ENCODE results near the gene LIPE. TPM values are rescaled to one million over a fixed set of nuclear protein-coding genes. Genes with fewer than 3 reads are reported as not detected.
A peak's percentile ranks its signal among the peaks of the same experiment; 100 is the strongest.

LIPE gene
- polyA plus RNA-seq, 3 donors from 2014 or later: 1.9 to 3.9 (median 2.3) TPM

GRCh38 chr19:42375415-42376176, 51.6 kb downstream of the LIPE start:
- no peak overlapping the region for H3K27ac Mint-ChIP-seq
- no peaks in the 10 kb centered on the region for H3K4me1 Mint-ChIP-seq

GRCh38 chr19:42374826-42375376, 52.3 kb downstream of the LIPE start:
- no peaks in the 10 kb centered on the region for H3K9me3 Mint-ChIP-seq
- no peaks in the 10 kb centered on the region for H3K27me3 Mint-ChIP-seq (ENCODE audit: low read depth in 3 of 3)
- peaks cover 5 to 7% (median 5%) of the 10 kb centered on the region in 3 donors for H3K36me3 Mint-ChIP-seq
- DNase-seq: no peak
- no peaks in the 10 kb centered on the region for H3K4me1 Mint-ChIP-seq
- no peak overlapping the region for H3K4me3 Mint-ChIP-seq
- no peak overlapping the region for H3K27ac Mint-ChIP-seq

More at GRCh38 chr19:42375415-42376176, 51.6 kb downstream of the LIPE start:
- H3K27me3 Mint-ChIP-seq (ENCODE audit: low read depth in 3 of 3): peaks cover 0 to 3% (median 0%) of the 10 kb centered on the region in 3 donors
- H3K9me3 Mint-ChIP-seq: no peaks in the 10 kb centered on the region
- DNase-seq: no peak
- H3K36me3 Mint-ChIP-seq: peaks cover 5 to 7% (median 5%) of the 10 kb centered on the region in 3 donors
- H3K4me3 Mint-ChIP-seq: no peak overlapping the region

GRCh38 chr19:42370626-42371175, 56.5 kb downstream of the LIPE start:
- no peaks in the 10 kb centered on the region for H3K9me3 Mint-ChIP-seq
- no peak overlapping the region for H3K4me3 Mint-ChIP-seq
- H3K4me1 Mint-ChIP-seq: no peaks in the 10 kb centered on the region
- peaks cover 0 to 2% (median 0%) of the 10 kb centered on the region in 3 donors for H3K27me3 Mint-ChIP-seq (ENCODE audit: low read depth in 3 of 3)
- no peak overlapping the region for H3K27ac Mint-ChIP-seq
- DNase-seq: no peak
- peaks cover 5 to 8% (median 7%) of the 10 kb centered on the region in 3 donors for H3K36me3 Mint-ChIP-seq

GRCh38 chr19:42370068-42370520, 57.1 kb downstream of the LIPE start:
- H3K27me3 Mint-ChIP-seq (ENCODE audit: low read depth in 3 of 3): peaks cover 0 to 2% (median 0%) of the 10 kb centered on the region in 3 donors
- H3K36me3 Mint-ChIP-seq: peaks cover 5 to 8% (median 7%) of the 10 kb centered on the region in 3 donors
- no peak for DNase-seq
- no peak overlapping the region for H3K4me3 Mint-ChIP-seq
- no peaks in the 10 kb centered on the region for H3K9me3 Mint-ChIP-seq
- no peaks in the 10 kb centered on the region for H3K4me1 Mint-ChIP-seq
- H3K27ac Mint-ChIP-seq: no peak overlapping the region

GRCh38 chr19:42369433-42370067, 57.6 kb downstream of the LIPE start:
- H3K9me3 Mint-ChIP-seq: no peaks in the 10 kb centered on the region
- DNase-seq: no peak

GRCh38 chr19:42368765-42369164, 58.4 kb downstream of the LIPE start:
- Mint-ChIP-seq H3K27ac (no peak overlapping the region), H3K4me3 (no peak overlapping the region), H3K4me1 (no peaks in the 10 kb centered on the region), H3K27me3 (ENCODE audit: low read depth in 3 of 3) (peaks cover 0 to 2% (median 0%) of the 10 kb centered on the region in 3 donors), H3K9me3 (no peaks in the 10 kb centered on the region), H3K36me3 (peaks cover 5 to 14% (median 8%) of the 10 kb centered on the region in 3 donors)
- DNase-seq: no peak

More at GRCh38 chr19:42369433-42370067, 57.6 kb downstream of the LIPE start:
- H3K27ac Mint-ChIP-seq: no peak overlapping the region
- peaks cover 0 to 2% (median 0%) of the 10 kb centered on the region in 3 donors for H3K27me3 Mint-ChIP-seq (ENCODE audit: low read depth in 3 of 3)
- H3K4me1 Mint-ChIP-seq: no peaks in the 10 kb centered on the region
- H3K4me3 Mint-ChIP-seq: no peak overlapping the region
- H3K36me3 Mint-ChIP-seq: peaks cover 4 to 7% (median 5%) of the 10 kb centered on the region in 3 donors

- H3K4me1 Mint-ChIP-seq: no peaks in the 10 kb centered on the region
- H3K4me3 Mint-ChIP-seq: no peak overlapping the region
- H3K27me3 Mint-ChIP-seq (ENCODE audit: low read depth in 3 of 3): peaks cover 0 to 2% (median 0%) of the 10 kb centered on the region in 3 donors
Measured at GRCh38 chr19:42368360-42368759, 58.8 kb downstream of the LIPE start.

GRCh38 chr19:42367929-42368328, 59.3 kb downstream of the LIPE start:
- no peak overlapping the region for H3K27ac Mint-ChIP-seq
- peaks cover 5 to 18% (median 12%) of the 10 kb centered on the region in 3 donors for H3K36me3 Mint-ChIP-seq
- no peaks in the 10 kb centered on the region for H3K9me3 Mint-ChIP-seq
- H3K4me3 Mint-ChIP-seq: no peak overlapping the region
- no peak for DNase-seq
- H3K4me1 Mint-ChIP-seq: no peaks in the 10 kb centered on the region
- H3K27me3 Mint-ChIP-seq (ENCODE audit: low read depth in 3 of 3): peaks cover 0 to 2% (median 0%) of the 10 kb centered on the region in 3 donors

More at GRCh38 chr19:42368360-42368759, 58.8 kb downstream of the LIPE start:
- Mint-ChIP-seq H3K27ac (no peak overlapping the region), H3K9me3 (no peaks in the 10 kb centered on the region), H3K36me3 (peaks cover 5 to 18% (median 12%) of the 10 kb centered on the region in 3 donors)
- no peak for DNase-seq

GRCh38 chr19:42366673-42367072, 60.5 kb downstream of the LIPE start:
- Mint-ChIP-seq H3K27ac (peak overlapping the region in 1 of 6 donors; percentile 49), H3K4me1 (no peaks in the 10 kb centered on the region)

GRCh38 chr19:42363614-42364346, 63.4 kb downstream of the LIPE start:
- Mint-ChIP-seq H3K9me3 (no peaks in the 10 kb centered on the region), H3K36me3 (peaks cover 0 to 27% (median 16%) of the 10 kb centered on the region in 3 donors), H3K4me3 (no peak overlapping the region), H3K27me3 (ENCODE audit: low read depth in 3 of 3) (no peaks in the 10 kb centered on the region), H3K27ac (peak overlapping the region in 1 of 6 donors; percentile 44), H3K4me1 (no peaks in the 10 kb centered on the region)
- no peak for DNase-seq

More at GRCh38 chr19:42366673-42367072, 60.5 kb downstream of the LIPE start:
- no peak for DNase-seq
- Mint-ChIP-seq H3K36me3 (peaks cover 0 to 18% (median 12%) of the 10 kb centered on the region in 3 donors), H3K9me3 (no peaks in the 10 kb centered on the region), H3K4me3 (no peak overlapping the region), H3K27me3 (ENCODE audit: low read depth in 3 of 3) (peaks cover 0 to 2% (median 0%) of the 10 kb centered on the region in 3 donors)

- Mint-ChIP-seq H3K9me3 (no peaks in the 10 kb centered on the region), H3K4me1 (no peaks in the 10 kb centered on the region), H3K27me3 (ENCODE audit: low read depth in 3 of 3) (no peaks in the 10 kb centered on the region), H3K27ac (peak overlapping the region in 1 of 6 donors; percentile 44), H3K4me3 (no peak overlapping the region), H3K36me3 (peaks cover 0 to 27% (median 16%) of the 10 kb centered on the region in 3 donors)
- no peak for DNase-seq
Measured at GRCh38 chr19:42362891-42363440, 64.2 kb downstream of the LIPE start.

GRCh38 chr19:42362342-42362741, 64.8 kb downstream of the LIPE start:
- Mint-ChIP-seq H3K27me3 (ENCODE audit: low read depth in 3 of 3) (no peaks in the 10 kb centered on the region), H3K4me3 (no peak overlapping the region), H3K4me1 (no peaks in the 10 kb centered on the region), H3K9me3 (no peaks in the 10 kb centered on the region), H3K36me3 (peaks cover 0 to 23% (median 19%) of the 10 kb centered on the region in 3 donors), H3K27ac (no peak overlapping the region)
- no peak for DNase-seq

GRCh38 chr19:42361545-42361910, 65.7 kb downstream of the LIPE start:
- H3K9me3 Mint-ChIP-seq: no peaks in the 10 kb centered on the region
- no peak overlapping the region for H3K4me3 Mint-ChIP-seq
- no peaks in the 10 kb centered on the region for H3K27me3 Mint-ChIP-seq (ENCODE audit: low read depth in 3 of 3)
- no peak for DNase-seq
- peaks cover 0 to 23% (median 19%) of the 10 kb centered on the region in 3 donors for H3K36me3 Mint-ChIP-seq
- H3K27ac Mint-ChIP-seq: no peak overlapping the region
- H3K4me1 Mint-ChIP-seq: no peaks in the 10 kb centered on the region
